HG03571 (cell line): ENCODE results near the gene PLK5.
"Not testable (repeated sequence)": the region's sequence is repeated elsewhere in the genome, so short reads cannot be mapped to it uniquely, and the experiment has no call there.

Experiments used
- ATAC-seq: cut with Tn5 transposase; IDR thresholded peaks from one replicate; pipeline ENCODE4 v1.9.1; 2021; ENCODE audit not compliant: unreplicated experiment

The PLK5 gene

GRCh38 chr19:1491114-1491848, 32.6 kb upstream of the PLK5 start, which contains the start of gene REEP6:
REEP6 (plus strand) TSS chr19:1491181; CDS start chr19:1491270, 89 bp downstream.
- ATAC-seq, result no peak

GRCh38 chr19:1491849-1492170, 32.1 kb upstream of the PLK5 start:
- ATAC-seq, result no peak

GRCh38 chr19:1492474-1493006, 31.3 kb upstream of the PLK5 start:
- ATAC-seq, result no peak

GRCh38 chr19:1494115-1494815, 29.6 kb upstream of the PLK5 start:
- no peak for ATAC-seq

GRCh38 chr19:1495051-1495798, 28.7 kb upstream of the PLK5 start:
- ATAC-seq, result no peak

GRCh38 chr19:1495799-1496713, 27.8 kb upstream of the PLK5 start:
- no peak for ATAC-seq

- ATAC-seq, result no peak
Observed at GRCh38 chr19:1496714-1497577, 26.9 kb upstream of the PLK5 start.

- ATAC-seq, result no peak
Observed at GRCh38 chr19:1497578-1498235, 26.2 kb upstream of the PLK5 start.

GRCh38 chr19:1499231-1499630, 24.6 kb upstream of the PLK5 start:
- not testable (repeated sequence) for ATAC-seq

- no peak for ATAC-seq
Observed at GRCh38 chr19:1501200-1501595, 22.7 kb upstream of the PLK5 start.

- ATAC-seq, result no peak
Observed at GRCh38 chr19:1502433-1503088, 21.3 kb upstream of the PLK5 start.

- no peak for ATAC-seq
Observed at GRCh38 chr19:1503089-1503924, 20.6 kb upstream of the PLK5 start.

- no peak for ATAC-seq
Observed at GRCh38 chr19:1503925-1504773, 19.7 kb upstream of the PLK5 start.

GRCh38 chr19:1505012-1505411, 18.9 kb upstream of the PLK5 start:
- no peak for ATAC-seq

GRCh38 chr19:1505991-1506881, 17.6 kb upstream of the PLK5 start:
- no peak for ATAC-seq

- ATAC-seq, result no peak
Observed at GRCh38 chr19:1507192-1507660, 16.7 kb upstream of the PLK5 start.
